BJ (cell line): Measurements from ENCODE around the gene SESN3. TPM values are rescaled to one million over a fixed set of nuclear protein-coding genes. Genes with fewer than 3 reads are reported as not detected.
"Not testable (repeated sequence)": the region's sequence is repeated elsewhere in the genome, so short reads cannot be mapped to it uniquely, and the experiment has no call there.

Experiments
- CTCF ChIA-PET: fragments of 350-600 bp; formaldehyde crosslinking; extraction: SDS; loops from one replicate; lab custom pipeline; 2021; ENCODE audit warnings: antibody characterized with exemption, inconsistent platforms; lab: Yijun Ruan, JAX
- POLR2A ChIA-PET: fragments of 300-600 bp; sonication (Branson Sonifier 250); formaldehyde crosslinking; extraction: SDS; loops from one replicate; lab custom pipeline; 2021; ENCODE audit warnings: antibody characterized with exemption; lab: Charles Lee
- DNase-seq: peaks from one replicate; pipeline ENCODE4 v3.0.0-alpha.2; 2011; ENCODE audit warnings: low read depth
- H3K27me3 ChIP-seq: 2 replicates; pipeline ENCODE4 v1.6.0; 2011; ENCODE audit warnings: low read length; ENCODE audit not compliant: control insufficient read depth, insufficient read depth
- H3K36me3 ChIP-seq: 2 replicates; pipeline ENCODE4 v1.5.1; 2011; ENCODE audit warnings: low read length; ENCODE audit not compliant: control insufficient read depth, insufficient read depth
- H3K4me3 ChIP-seq: 2 replicates; pipeline ENCODE4 v1.5.1; 2011; ENCODE audit warnings: low read depth, mild to moderate bottlenecking, control low read depth, low read length
- CTCF ChIP-seq: IDR thresholded peaks from 2 replicates; pipeline ENCODE4 v1.5.1; 2011; ENCODE audit warnings: low read depth, mild to moderate bottlenecking, control low read depth, inconsistent platforms, low read length, moderate library complexity; ENCODE audit not compliant: insufficient read depth
- polyA plus RNA-seq: library from polyadenylated mRNA; depleted of rRNA; stranded (reverse); fragments of >200 nt; gene quantifications from 2 replicates; pipeline ENCODE4 v1.2.3, GENCODE V29; 2011

SESN3 gene
- polyA plus RNA-seq, 1 experiment: 0.31 TPM

- no peak overlapping the region for H3K4me3 ChIP-seq
- no peaks in the 10 kb centered on the region for H3K36me3 ChIP-seq
- ChIA-PET POLR2A (no interaction called here), CTCF (no interaction called here)
- no peak for DNase-seq
- no peaks in the 10 kb centered on the region for H3K27me3 ChIP-seq
- no peak for TF ChIP-seq CTCF
Measured at GRCh38 chr11:95219599-95219998, 11.4 kb downstream of the SESN3 start.

GRCh38 chr11:95218149-95218548, 12.9 kb downstream of the SESN3 start:
- Histone ChIP-seq H3K36me3 (no peaks in the 10 kb centered on the region), H3K27me3 (no peaks in the 10 kb centered on the region), H3K4me3 (no peak overlapping the region)
- no peak for DNase-seq
- CTCF ChIA-PET: no interaction called here
- no peak for TF ChIP-seq CTCF
- POLR2A ChIA-PET: no interaction called here

GRCh38 chr11:95212609-95213008, 18.4 kb downstream of the SESN3 start:
- ChIA-PET CTCF (no interaction called here), POLR2A (no interaction called here)
- Histone ChIP-seq H3K27me3 (no peaks in the 10 kb centered on the region), H3K36me3 (no peaks in the 10 kb centered on the region), H3K4me3 (no peak overlapping the region)
- no peak for DNase-seq
- no peak for TF ChIP-seq CTCF

- DNase-seq, POLR2A ChIA-PET, H3K27me3 ChIP-seq, CTCF ChIA-PET, H3K36me3 ChIP-seq, H3K4me3 ChIP-seq: not testable (repeated sequence)
Measured at GRCh38 chr11:95209535-95209934, 21.5 kb downstream of the SESN3 start.

- TF ChIP-seq CTCF: no peak
Measured at GRCh38 chr11:95200781-95201457, 30.1 kb downstream of the SESN3 start.

GRCh38 chr11:95195831-95196230, 35.2 kb downstream of the SESN3 start:
- Histone ChIP-seq H3K27me3 (no peaks in the 10 kb centered on the region; the same call in 1 of the 2 replicates), H3K4me3 (no peak overlapping the region), H3K36me3 (no peaks in the 10 kb centered on the region)
- POLR2A ChIA-PET: no interaction called here
- TF ChIP-seq CTCF: no peak
- DNase-seq: no peak
- CTCF ChIA-PET: no interaction called here

More at GRCh38 chr11:95200781-95201457, 30.1 kb downstream of the SESN3 start:
- Histone ChIP-seq H3K27me3 (no peaks in the 10 kb centered on the region; the same call in 1 of the 2 replicates), H3K36me3 (no peaks in the 10 kb centered on the region), H3K4me3 (no peak overlapping the region)
- POLR2A ChIA-PET: no interaction called here
- CTCF ChIA-PET: no interaction called here
- no peak for DNase-seq
